Measurements from ENCODE around the gene CUTA. TPM values are rescaled to one million over a fixed set of nuclear protein-coding genes. Genes with fewer than 3 reads are reported as not detected.

The CUTA gene
- total RNA-seq, 1 experiment from 2014 or later: 257 TPM

DNA sequence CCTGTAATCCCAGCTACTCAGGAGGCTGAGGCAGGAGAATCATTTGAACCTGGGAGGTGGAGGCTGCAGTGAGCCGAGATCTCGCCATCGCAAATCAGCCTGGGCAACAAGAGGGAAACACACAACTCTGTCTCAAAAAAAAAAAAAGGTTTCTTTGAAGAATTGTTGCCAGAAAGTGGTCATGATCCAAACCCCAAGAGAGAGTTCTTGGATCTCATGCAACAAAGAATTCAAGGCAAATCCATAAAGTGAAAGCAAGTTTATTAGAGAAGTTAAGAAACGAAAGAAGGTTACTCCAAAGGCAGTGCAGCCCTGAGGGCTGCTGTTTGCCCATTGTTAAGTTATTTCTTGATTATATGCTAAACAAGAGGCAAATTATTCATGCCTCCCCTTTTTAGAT, 40.7 kb downstream of the CUTA start:
- H2BK15ac ChIP-seq (ENCODE audit: low read depth, low read length): no peak overlapping the region
- H3T11ph ChIP-seq (ENCODE audit: low read length): no peak overlapping the region
- H3K9ac ChIP-seq (ENCODE audit: extremely low read depth, insufficient read length, low read length): no peak overlapping the region
- no peaks in the 10 kb centered on the region for H3K27me3 ChIP-seq (ENCODE audit: insufficient read depth, low read length)
- DNase-seq: no peak
- no peak overlapping the region for H2BK5ac ChIP-seq (ENCODE audit: insufficient read length, low read length)
- no peak overlapping the region for H4K5ac ChIP-seq (ENCODE audit: insufficient read length, low read depth, low read length)
- no peaks in the 10 kb centered on the region for H3K79me2 ChIP-seq (ENCODE audit: insufficient read depth, low read length)
- no peak overlapping the region for H3K56ac ChIP-seq (ENCODE audit: insufficient read length, low read depth, low read length)
- no peaks in the 10 kb centered on the region for H3K23me2 ChIP-seq (ENCODE audit: insufficient read length, low read depth, low read length, poor library complexity, severe bottlenecking)
- no peak overlapping the region for H3K27ac ChIP-seq (ENCODE audit: insufficient read length, low read depth, low read length)
- H4K91ac ChIP-seq (ENCODE audit: insufficient read length, low read depth, low read length): no peak overlapping the region
- H3K14ac ChIP-seq (ENCODE audit: insufficient read depth, low read length): no peak overlapping the region
- H3K4me3 Mint-ChIP-seq: no peak overlapping the region
- peaks cover 27 to 35% of the 10 kb centered on the region in 2 experiments for H3K4me1 Mint-ChIP-seq
- H3K27me3 Mint-ChIP-seq (ENCODE audit: low read depth): peaks cover 2% of the 10 kb centered on the region
- no peak overlapping the region for H2BK120ac ChIP-seq (ENCODE audit: low read depth, low read length, poor library complexity, severe bottlenecking)
- no CpG with 5 or more reads among the region's 4 CpGs for WGBS (ENCODE audit: extremely low coverage, insufficient read length, low lambda C conversion rate)
- H2AFZ ChIP-seq (ENCODE audit: low read length): no peak overlapping the region
- no peak overlapping the region for H3K23ac ChIP-seq (ENCODE audit: insufficient read length, low read depth, low read length)
- no peaks in the 10 kb centered on the region; the same call in 1 of the 2 replicates for H3K4me1 ChIP-seq (ENCODE audit: insufficient read depth, low read length)
- H3K79me1 ChIP-seq (ENCODE audit: insufficient read depth, low read depth, low read length, poor library complexity, severe bottlenecking): no peaks in the 10 kb centered on the region
- H3K18ac ChIP-seq (ENCODE audit: insufficient read length, low read depth, low read length): no peak overlapping the region
- no peak overlapping the region for H4K8ac ChIP-seq (replicated peaks; ENCODE audit: insufficient read length, low read depth, low read length)
- H3K9me3 Mint-ChIP-seq: no peaks in the 10 kb centered on the region
- no peak overlapping the region for H3K4ac ChIP-seq (ENCODE audit: low read depth, low read length)
- H2AK5ac ChIP-seq (ENCODE audit: insufficient read length, low read length): no peak overlapping the region
- H2BK20ac ChIP-seq (ENCODE audit: low read depth, low read length, poor library complexity, severe bottlenecking): no peak overlapping the region
- TF ChIP-seq, protein P1, sequence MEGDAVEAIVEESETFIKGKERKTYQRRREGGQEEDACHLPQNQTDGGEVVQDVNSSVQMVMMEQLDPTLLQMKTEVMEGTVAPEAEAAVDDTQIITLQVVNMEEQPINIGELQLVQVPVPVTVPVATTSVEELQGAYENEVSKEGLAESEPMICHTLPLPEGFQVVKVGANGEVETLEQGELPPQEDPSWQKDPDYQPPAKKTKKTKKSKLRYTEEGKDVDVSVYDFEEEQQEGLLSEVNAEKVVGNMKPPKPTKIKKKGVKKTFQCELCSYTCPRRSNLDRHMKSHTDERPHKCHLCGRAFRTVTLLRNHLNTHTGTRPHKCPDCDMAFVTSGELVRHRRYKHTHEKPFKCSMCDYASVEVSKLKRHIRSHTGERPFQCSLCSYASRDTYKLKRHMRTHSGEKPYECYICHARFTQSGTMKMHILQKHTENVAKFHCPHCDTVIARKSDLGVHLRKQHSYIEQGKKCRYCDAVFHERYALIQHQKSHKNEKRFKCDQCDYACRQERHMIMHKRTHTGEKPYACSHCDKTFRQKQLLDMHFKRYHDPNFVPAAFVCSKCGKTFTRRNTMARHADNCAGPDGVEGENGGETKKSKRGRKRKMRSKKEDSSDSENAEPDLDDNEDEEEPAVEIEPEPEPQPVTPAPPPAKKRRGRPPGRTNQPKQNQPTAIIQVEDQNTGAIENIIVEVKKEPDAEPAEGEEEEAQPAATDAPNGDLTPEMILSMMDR (conservative IDR thresholded peaks at IDR 0.05): no peak
- no peak overlapping the region for H2BK12ac ChIP-seq (ENCODE audit: insufficient read length, low read depth, low read length)
- no peaks in the 10 kb centered on the region for H4K20me1 ChIP-seq (ENCODE audit: control insufficient read depth, insufficient read depth, insufficient read length)
- no peak overlapping the region for H3K4me2 ChIP-seq (ENCODE audit: insufficient read depth, insufficient read length, low read length)
- H3K27ac Mint-ChIP-seq: no peak overlapping the region
- H3K36me3 Mint-ChIP-seq (ENCODE audit: insufficient read depth in 1 of 3, low read depth in 3 of 3): no peaks in the 10 kb centered on the region
- H3K9me3 ChIP-seq (ENCODE audit: control insufficient read depth, low read depth, low read length): no peaks in the 10 kb centered on the region

Data from H9 (cell line).